Liver (tissue), 9 donors: Measurements from ENCODE around the gene OSBPL9. TPM values are rescaled to one million over a fixed set of nuclear protein-coding genes. Genes with fewer than 3 reads are reported as not detected.

ENCODE experiments used
- DNase-seq: peaks from one replicate; pipeline ENCODE4 v3.0.0-alpha.2; 2017; ENCODE audit warnings: low spot score
- H3K27ac ChIP-seq, 2 donors: one replicate each; pipeline ENCODE4 v1.7.0; 2013; ENCODE audit warnings: inconsistent platforms in 2 of 2, low read length in 2 of 2, control low read depth in 1 of 2, low read depth in 1 of 2, mild to moderate bottlenecking in 1 of 2
- H3K27me3 ChIP-seq, 4 donors: one replicate each; pipeline versions ENCODE4 v1.6.1 to v1.7.0; 2013; ENCODE audit warnings: low read length in 3 of 4, inconsistent platforms in 1 of 4, mild to moderate bottlenecking in 1 of 4, moderate library complexity in 1 of 4; ENCODE audit not compliant: control insufficient read depth in 4 of 4, insufficient read depth in 4 of 4
- H3K36me3 ChIP-seq, 4 donors: one replicate each; pipeline versions ENCODE4 v1.6.1 to v1.7.0; 2013; ENCODE audit warnings: low read length in 3 of 4, mild to moderate bottlenecking in 3 of 4, low read depth in 1 of 4, moderate library complexity in 1 of 4; ENCODE audit not compliant: control insufficient read depth in 4 of 4, insufficient read depth in 3 of 4
- H3K4me1 ChIP-seq, 4 donors: one replicate each; pipeline versions ENCODE4 v1.6.1 to v1.7.0; 2013; ENCODE audit warnings: low read length in 3 of 4, mild to moderate bottlenecking in 3 of 4, moderate library complexity in 1 of 4; ENCODE audit not compliant: control insufficient read depth in 4 of 4, insufficient read depth in 4 of 4
- H3K4me3 ChIP-seq, 3 donors: one replicate each; pipeline versions ENCODE4 v1.6.1 to v1.7.0; 2013; ENCODE audit warnings: low read length in 3 of 3, control low read depth in 1 of 3, low read depth in 1 of 3, mild to moderate bottlenecking in 1 of 3
- H3K9ac ChIP-seq, 2 donors: one replicate each; pipeline ENCODE4 v1.7.0; 2013; ENCODE audit warnings: low read length in 2 of 2, mild to moderate bottlenecking in 2 of 2, moderate library complexity in 2 of 2, control low read depth in 1 of 2, low read depth in 1 of 2
- H3K9me3 ChIP-seq, 4 donors: one replicate each; pipeline versions ENCODE4 v1.6.1 to v1.7.0; 2013; ENCODE audit warnings: low read length in 3 of 4; ENCODE audit not compliant: control insufficient read depth in 4 of 4
- EGR1 ChIP-seq, 2 donors: IDR thresholded peaks; 2 replicates each; pipeline ENCODE4 v1.6.1; 2016 to 2018; ENCODE audit warnings: antibody characterized with exemption in 2 of 2, low read depth in 2 of 2
- FOXA1 ChIP-seq: IDR thresholded peaks from 2 replicates; pipeline ENCODE4 v1.6.1; 2016; ENCODE audit warnings: antibody characterized with exemption
- HNF4A ChIP-seq, 2 donors: conservative IDR thresholded peaks; 2 replicates each; pipeline ENCODE4 v1.6.1; 2016; ENCODE audit warnings: antibody characterized with exemption in 2 of 2, mild to moderate bottlenecking in 2 of 2
- JUND ChIP-seq, 2 donors: IDR thresholded peaks; 2 replicates each; pipeline ENCODE4 v1.6.1; 2016; ENCODE audit warnings: antibody characterized with exemption in 2 of 2
- MAX ChIP-seq: IDR thresholded peaks from 2 replicates; pipeline ENCODE4 v1.6.1; 2016; ENCODE audit warnings: antibody characterized with exemption
- RXRA ChIP-seq, 2 donors: IDR thresholded peaks; 2 replicates each; pipeline ENCODE4 v1.6.1; 2017 to 2018; ENCODE audit warnings: antibody characterized with exemption in 2 of 2, mild to moderate bottlenecking in 1 of 2
- SP1 ChIP-seq: IDR thresholded peaks from 2 replicates; pipeline ENCODE4 v1.6.1; 2018; ENCODE audit warnings: antibody characterized with exemption, mild to moderate bottlenecking
- TAF1 ChIP-seq: conservative IDR thresholded peaks from 2 replicates; pipeline ENCODE4 v1.6.1; 2016; ENCODE audit warnings: antibody characterized with exemption, mild to moderate bottlenecking
- YY1 ChIP-seq: IDR thresholded peaks from 2 replicates; pipeline ENCODE4 v1.6.1; 2016; ENCODE audit warnings: antibody characterized with exemption, mild to moderate bottlenecking
- WGBS: extraction: QIAGEN DNeasy Blood & Tissue Kit; methylation state at CpG from one replicate; pipeline ENCODE4 v1.1.7; 2013; 5-methylcytosine and 5-hydroxymethylcytosine counted together
- polyA plus RNA-seq, 2 donors: library from polyadenylated mRNA; stranded (reverse) in 1 of 2; unstranded in 1 of 2; fragments of 200-250 nt in 1 of 2; fragments of >200 nt in 1 of 2; fragmentation: Nextera tagmentation in 1 of 2; extraction: Ambion mirVana in 1 of 2; gene quantifications; one replicate each; pipeline versions ENCODE4 v1.2.1 to v1.2.3, GENCODE V29; 2013 to 2015
- total RNA-seq, 2 donors: library from RNA; depleted of rRNA; stranded (reverse); fragments of >200 nt; gene quantifications; one replicate each; pipeline ENCODE4 v1.2.3, GENCODE V29; 2014
- TF ChIP-seq, protein P1 (sequence below): fragments of 150-350 bp; IDR thresholded peaks from 2 replicates; pipeline ENCODE4 v1.5.1; 2017; ENCODE audit warnings: improper control_type of control experiment, low read depth, low read length; ENCODE audit not compliant: missing input control
- TF ChIP-seq, protein P2 (sequence below): IDR thresholded peaks from 2 replicates; pipeline ENCODE4 v1.6.1; 2016; ENCODE audit warnings: antibody characterized with exemption
- TF ChIP-seq, protein P3 (sequence below): IDR thresholded peaks from 2 replicates; pipeline ENCODE4 v1.6.1; 2016; ENCODE audit warnings: antibody characterized with exemption
- donor health status: healthy.
- donor health status: healthy.
- donor health status: healthy.
- donor health status: healthy.
- donor health status: healthy.

OSBPL9 gene
- total and polyA plus RNA-seq, 4 donors, result 52.1 to 129 (median 60.4) TPM

GRCh38 chr1:51669816-51670215 lies 52.9 kb downstream of the OSBPL9 start (continued):
- TF ChIP-seq TAF1 (no peak), YY1 (no peak), MAX (no peak), JUND (IDR thresholded peaks at IDR 0.05) (no peak), RXRA (IDR thresholded peaks at IDR 0.05) (no peak), FOXA1 (no peak)
- TF ChIP-seq, protein P1, sequence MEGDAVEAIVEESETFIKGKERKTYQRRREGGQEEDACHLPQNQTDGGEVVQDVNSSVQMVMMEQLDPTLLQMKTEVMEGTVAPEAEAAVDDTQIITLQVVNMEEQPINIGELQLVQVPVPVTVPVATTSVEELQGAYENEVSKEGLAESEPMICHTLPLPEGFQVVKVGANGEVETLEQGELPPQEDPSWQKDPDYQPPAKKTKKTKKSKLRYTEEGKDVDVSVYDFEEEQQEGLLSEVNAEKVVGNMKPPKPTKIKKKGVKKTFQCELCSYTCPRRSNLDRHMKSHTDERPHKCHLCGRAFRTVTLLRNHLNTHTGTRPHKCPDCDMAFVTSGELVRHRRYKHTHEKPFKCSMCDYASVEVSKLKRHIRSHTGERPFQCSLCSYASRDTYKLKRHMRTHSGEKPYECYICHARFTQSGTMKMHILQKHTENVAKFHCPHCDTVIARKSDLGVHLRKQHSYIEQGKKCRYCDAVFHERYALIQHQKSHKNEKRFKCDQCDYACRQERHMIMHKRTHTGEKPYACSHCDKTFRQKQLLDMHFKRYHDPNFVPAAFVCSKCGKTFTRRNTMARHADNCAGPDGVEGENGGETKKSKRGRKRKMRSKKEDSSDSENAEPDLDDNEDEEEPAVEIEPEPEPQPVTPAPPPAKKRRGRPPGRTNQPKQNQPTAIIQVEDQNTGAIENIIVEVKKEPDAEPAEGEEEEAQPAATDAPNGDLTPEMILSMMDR, result no peak

DNA sequence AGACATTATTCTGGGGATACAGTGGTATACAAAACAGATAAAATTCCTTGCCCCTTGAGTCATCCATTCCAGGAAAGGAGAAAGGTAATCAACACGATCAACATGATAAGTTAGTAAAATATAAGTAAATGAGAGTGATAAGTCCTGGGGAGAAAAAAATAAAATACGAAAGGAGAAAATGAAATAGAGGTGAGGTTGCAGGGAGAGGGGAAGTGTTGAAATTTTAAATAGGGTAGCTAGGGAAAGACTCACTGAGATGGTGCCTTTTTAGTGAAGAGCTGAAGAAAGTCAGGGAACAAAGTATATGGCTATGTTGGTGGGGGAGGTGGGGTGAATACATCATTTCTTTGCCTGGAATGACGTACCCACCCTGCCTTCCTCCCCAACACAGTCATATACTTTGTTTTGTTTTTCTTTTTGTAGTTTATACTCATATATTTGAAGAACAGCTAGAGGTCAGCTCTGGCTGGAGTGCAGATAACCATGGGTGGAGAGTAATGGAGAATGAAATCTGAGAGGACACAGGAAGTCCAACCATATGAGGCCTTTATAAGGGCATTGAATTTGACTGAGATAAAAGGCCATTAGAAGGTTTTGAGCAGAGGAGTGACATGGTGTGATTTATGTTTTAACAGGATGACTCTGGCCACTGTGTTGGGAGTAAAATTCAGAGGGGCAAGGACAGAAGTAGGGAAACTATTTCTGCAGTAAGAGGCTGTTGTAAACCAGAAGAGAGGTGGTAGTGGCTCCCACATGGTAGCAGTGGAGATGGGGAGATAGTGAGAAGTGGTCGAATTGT lies 54.8 kb downstream of the OSBPL9 start:
- TF ChIP-seq SP1 (no peak), RXRA (IDR thresholded peaks at IDR 0.05) (no peak), EGR1 (IDR thresholded peaks at IDR 0.05; ENCODE audit: low read depth in 2 of 2) (no peak), TAF1 (no peak)
- TF ChIP-seq, protein P2, sequence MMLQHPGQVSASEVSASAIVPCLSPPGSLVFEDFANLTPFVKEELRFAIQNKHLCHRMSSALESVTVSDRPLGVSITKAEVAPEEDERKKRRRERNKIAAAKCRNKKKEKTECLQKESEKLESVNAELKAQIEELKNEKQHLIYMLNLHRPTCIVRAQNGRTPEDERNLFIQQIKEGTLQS, result no peak
- TF ChIP-seq, protein P3, sequence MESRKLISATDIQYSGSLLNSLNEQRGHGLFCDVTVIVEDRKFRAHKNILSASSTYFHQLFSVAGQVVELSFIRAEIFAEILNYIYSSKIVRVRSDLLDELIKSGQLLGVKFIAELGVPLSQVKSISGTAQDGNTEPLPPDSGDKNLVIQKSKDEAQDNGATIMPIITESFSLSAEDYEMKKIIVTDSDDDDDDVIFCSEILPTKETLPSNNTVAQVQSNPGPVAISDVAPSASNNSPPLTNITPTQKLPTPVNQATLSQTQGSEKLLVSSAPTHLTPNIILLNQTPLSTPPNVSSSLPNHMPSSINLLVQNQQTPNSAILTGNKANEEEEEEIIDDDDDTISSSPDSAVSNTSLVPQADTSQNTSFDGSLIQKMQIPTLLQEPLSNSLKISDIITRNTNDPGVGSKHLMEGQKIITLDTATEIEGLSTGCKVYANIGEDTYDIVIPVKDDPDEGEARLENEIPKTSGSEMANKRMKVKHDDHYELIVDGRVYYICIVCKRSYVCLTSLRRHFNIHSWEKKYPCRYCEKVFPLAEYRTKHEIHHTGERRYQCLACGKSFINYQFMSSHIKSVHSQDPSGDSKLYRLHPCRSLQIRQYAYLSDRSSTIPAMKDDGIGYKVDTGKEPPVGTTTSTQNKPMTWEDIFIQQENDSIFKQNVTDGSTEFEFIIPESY, result no peak
- no peak for DNase-seq
- Histone ChIP-seq H3K27ac (no peak overlapping the region), H3K36me3 (peaks cover 1 to 4% (median 3%) of the 10 kb centered on the region in 4 donors), H3K4me3 (no peak overlapping the region), H3K9ac (no peak overlapping the region), H3K4me1 (peaks cover 0 to 2% (median 0%) of the 10 kb centered on the region in 4 donors), H3K9me3 (no peaks in the 10 kb centered on the region), H3K27me3 (no peaks in the 10 kb centered on the region)
- WGBS, result 90% methylated on average over 4 of the region's 4 CpGs

DNA sequence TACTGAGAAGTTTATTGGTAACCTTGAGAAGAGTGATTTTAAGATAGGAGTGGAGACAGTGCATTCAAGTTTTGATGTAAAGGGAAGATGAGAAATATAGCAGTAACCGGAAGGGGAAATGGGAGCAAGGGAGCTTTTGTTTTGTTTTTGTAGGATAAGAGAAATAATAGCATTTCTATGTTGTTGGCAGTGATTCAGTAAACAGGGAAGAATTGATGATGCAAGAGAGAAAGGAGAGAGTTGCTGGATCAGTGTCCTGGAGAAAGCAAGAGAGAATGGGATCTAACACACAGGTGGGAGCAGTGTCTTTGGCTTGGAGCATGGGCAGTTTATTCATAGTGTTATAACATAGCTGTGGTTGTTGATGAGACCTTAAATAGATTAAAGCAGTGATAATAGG lies 56.4 kb downstream of the OSBPL9 start:
- Histone ChIP-seq H3K4me1 (peaks cover 0 to 1% (median 0%) of the 10 kb centered on the region in 4 donors), H3K27ac (no peak overlapping the region), H3K9ac (no peak overlapping the region), H3K27me3 (no peaks in the 10 kb centered on the region), H3K4me3 (no peak overlapping the region), H3K9me3 (no peaks in the 10 kb centered on the region), H3K36me3 (peaks cover 1 to 4% (median 3%) of the 10 kb centered on the region in 4 donors)
- WGBS, result 86% methylated on average over 1 of the region's 1 CpG
- TF ChIP-seq, protein P2, result no peak
- no peak for TF ChIP-seq SP1
- TF ChIP-seq HNF4A (conservative IDR thresholded peaks at IDR 0.05), result no peak
- TF ChIP-seq FOXA1, result no peak
- TF ChIP-seq, protein P1, result no peak
- no peak for DNase-seq
